NB4 (cell line): ENCODE results near the gene ZRSR2.
"Not testable (repeated sequence)": the region's sequence is repeated elsewhere in the genome, so short reads cannot be mapped to it uniquely, and the experiment has no call there.

Experiments used
- DNase-seq: peaks from one replicate; pipeline ENCODE4 v3.0.0; 2010; ENCODE audit warnings: low read depth
- H3K4me3 ChIP-seq: one replicate; pipeline ENCODE4 v1.5.1; 2011; ENCODE audit warnings: mild to moderate bottlenecking, low read depth, low read length, moderate library complexity
- MYC ChIP-seq: IDR thresholded peaks from 2 replicates; pipeline ENCODE4 v1.6.1; 2011; ENCODE audit warnings: low read depth, low read length
- POLR2A ChIP-seq: IDR thresholded peaks from 2 replicates; pipeline ENCODE4 v1.6.1; 2011; ENCODE audit warnings: mild to moderate bottlenecking; ENCODE audit not compliant: insufficient read length; ENCODE audit errors: extremely low read depth
- TF ChIP-seq, protein P1 (sequence below): IDR thresholded peaks from one replicate; pipeline ENCODE4 v1.5.1; 2012; ENCODE audit warnings: low read depth, low read length
- TF ChIP-seq, protein P2 (sequence below): IDR thresholded peaks from 2 replicates; pipeline ENCODE4 v1.6.1; 2011; ENCODE audit warnings: low read depth, low read length

The ZRSR2 gene

DNA sequence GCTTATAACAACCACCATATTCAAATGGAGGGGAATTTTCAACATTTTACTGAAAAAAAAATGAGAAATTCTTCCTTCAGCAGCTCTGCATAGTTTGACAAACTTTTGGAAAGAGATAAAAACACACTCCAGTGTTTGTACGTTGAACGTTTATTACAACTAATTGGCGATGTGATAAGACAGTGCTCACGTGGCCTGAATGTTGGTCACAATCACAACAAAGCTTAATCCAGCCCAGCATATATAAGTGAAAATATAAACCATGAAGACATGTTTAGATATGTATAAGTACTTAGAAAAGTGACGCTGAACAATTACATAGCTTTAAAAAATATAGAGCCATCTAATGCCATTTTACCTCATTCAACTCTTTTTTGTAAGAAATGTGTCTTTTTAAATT, 35.7 kb downstream of the ZRSR2 start:
- TF ChIP-seq, protein P1, sequence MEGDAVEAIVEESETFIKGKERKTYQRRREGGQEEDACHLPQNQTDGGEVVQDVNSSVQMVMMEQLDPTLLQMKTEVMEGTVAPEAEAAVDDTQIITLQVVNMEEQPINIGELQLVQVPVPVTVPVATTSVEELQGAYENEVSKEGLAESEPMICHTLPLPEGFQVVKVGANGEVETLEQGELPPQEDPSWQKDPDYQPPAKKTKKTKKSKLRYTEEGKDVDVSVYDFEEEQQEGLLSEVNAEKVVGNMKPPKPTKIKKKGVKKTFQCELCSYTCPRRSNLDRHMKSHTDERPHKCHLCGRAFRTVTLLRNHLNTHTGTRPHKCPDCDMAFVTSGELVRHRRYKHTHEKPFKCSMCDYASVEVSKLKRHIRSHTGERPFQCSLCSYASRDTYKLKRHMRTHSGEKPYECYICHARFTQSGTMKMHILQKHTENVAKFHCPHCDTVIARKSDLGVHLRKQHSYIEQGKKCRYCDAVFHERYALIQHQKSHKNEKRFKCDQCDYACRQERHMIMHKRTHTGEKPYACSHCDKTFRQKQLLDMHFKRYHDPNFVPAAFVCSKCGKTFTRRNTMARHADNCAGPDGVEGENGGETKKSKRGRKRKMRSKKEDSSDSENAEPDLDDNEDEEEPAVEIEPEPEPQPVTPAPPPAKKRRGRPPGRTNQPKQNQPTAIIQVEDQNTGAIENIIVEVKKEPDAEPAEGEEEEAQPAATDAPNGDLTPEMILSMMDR = no peak
- TF ChIP-seq MYC = no peak
- no peak for TF ChIP-seq POLR2A
- TF ChIP-seq, protein P2, sequence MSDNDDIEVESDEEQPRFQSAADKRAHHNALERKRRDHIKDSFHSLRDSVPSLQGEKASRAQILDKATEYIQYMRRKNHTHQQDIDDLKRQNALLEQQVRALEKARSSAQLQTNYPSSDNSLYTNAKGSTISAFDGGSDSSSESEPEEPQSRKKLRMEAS = no peak
- DNase-seq = no peak
- no peak overlapping the region for H3K4me3 ChIP-seq

DNA sequence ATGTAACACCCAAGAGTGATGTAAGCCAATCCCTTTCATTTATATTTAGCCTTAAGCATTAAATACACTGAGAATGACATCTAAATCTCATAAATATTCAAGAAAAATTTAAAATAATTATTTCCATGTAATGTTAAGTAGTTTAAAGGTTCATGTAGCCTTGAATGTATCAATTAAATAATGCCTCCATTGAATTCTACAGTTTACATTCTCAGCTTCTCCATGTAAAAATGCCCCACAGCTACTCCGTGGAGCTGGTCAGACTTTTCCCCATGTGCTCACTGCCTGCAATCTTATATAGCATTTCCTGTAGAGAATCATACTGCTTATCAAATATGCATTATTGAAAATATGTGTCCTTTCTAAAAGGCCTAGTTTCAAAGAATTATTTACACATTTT, 38.9 kb downstream of the ZRSR2 start:
- no peak for DNase-seq
- TF ChIP-seq, protein P1 = no peak
- TF ChIP-seq, protein P2 = no peak
- TF ChIP-seq MYC (no peak), POLR2A (no peak)
- no peak overlapping the region for H3K4me3 ChIP-seq

DNA sequence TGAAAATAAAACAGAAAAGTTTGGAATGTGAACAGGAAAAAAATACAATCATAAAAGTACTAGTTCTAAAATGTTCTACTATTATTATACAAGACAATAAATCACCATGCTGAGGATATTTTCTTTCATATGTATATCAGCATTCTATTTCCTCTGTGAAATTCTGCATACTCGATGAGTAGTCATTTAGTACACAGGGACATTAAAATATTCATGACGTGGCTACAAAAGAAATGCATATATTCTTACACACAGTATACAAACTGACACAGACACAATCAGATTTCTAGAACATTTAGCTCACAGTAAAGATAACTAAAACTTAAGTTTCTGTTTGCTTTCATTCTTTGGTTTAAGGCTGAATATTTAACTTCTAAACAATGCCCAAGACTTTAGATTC, 41.1 kb downstream of the ZRSR2 start:
- DNase-seq, H3K4me3 ChIP-seq: not testable (repeated sequence)

DNA sequence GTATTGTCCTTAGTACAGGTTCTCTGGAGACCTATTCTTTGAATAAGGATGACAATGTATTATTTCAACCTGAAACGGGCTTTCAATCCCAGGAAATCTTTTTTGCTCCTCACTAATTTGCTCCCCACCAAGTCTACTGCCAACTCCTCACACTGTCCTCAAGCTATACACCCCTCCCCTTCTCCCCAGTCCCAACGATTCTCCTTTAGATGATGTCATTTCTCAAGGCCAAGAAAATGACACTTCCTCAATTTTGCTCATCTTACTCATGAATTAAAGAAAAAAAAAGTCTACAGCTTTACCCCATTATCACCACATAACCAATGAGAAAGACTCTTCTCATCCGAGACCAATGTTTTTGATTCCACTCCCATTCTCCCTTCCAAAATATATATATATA, 43.8 kb downstream of the ZRSR2 start:
- no peak overlapping the region for H3K4me3 ChIP-seq
- TF ChIP-seq, protein P2 = no peak
- TF ChIP-seq, protein P1 = no peak
- TF ChIP-seq MYC = no peak
- TF ChIP-seq POLR2A = no peak
- peak; percentile 38 for DNase-seq

DNA sequence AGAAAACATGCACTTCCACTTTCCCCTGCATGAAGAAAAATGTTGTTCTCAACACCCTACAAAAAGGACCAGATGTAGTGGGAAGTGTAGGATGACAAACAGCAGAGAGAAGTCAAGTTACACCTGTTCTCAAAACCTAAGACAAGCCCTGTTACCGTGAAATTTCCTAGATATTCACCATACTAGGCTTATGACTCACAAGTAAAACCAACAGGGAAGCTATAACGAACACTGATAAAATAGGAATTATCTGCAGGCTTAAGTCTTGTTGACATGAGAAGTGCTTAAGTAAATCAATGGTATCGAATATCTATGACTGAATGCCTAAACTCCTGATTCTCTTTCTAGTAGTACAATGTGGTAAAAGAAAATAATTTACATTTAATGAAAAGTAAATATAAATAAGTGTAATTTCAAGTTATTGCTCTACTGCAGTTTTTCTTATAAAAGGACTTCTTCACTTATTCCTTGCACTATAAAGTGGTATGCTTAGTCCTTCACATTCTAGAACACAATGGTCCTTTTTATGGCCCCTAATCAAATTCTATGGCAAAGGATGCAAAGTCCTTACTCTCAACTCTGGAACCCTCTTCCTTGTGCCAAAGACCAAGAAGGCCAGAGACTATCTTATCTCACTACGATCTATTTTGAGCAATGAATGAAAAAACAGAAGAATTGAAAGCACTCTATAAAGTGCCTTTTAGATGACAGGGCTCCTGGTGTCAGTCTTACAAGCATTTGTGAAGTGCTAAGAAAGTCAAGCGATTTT, 44.7 kb downstream of the ZRSR2 start:
- DNase-seq = no peak
- no peak overlapping the region for H3K4me3 ChIP-seq
- TF ChIP-seq, protein P1 = no peak
- TF ChIP-seq POLR2A (no peak), MYC (no peak)
- TF ChIP-seq, protein P2 = no peak

DNA sequence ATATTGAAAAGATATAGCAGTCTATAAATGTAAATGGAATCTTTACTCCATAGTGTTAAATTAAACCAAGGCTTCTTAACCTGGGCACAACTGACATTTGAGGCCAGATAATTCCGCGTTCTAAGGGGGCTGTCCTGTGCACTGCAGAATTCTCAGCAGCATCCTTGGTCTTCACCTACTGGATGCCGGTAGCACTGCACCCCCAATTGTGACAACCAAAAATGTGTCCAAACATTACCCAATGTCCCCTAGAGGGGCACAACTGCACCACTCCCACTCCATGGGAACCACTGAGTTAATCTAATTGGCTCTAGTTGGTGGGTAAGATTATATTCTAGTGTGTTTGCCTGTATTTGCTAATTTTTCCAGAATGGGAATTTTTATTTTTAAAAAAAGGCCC, 47.7 kb downstream of the ZRSR2 start:
- H3K4me3 ChIP-seq = no peak overlapping the region
- TF ChIP-seq MYC = no peak
- TF ChIP-seq, protein P1 = peak; percentile 35
- DNase-seq = peak; percentile 39
